Ectodermal cell (in vitro differentiated cells): ENCODE results near the gene ODR4.
"Not testable (repeated sequence)": the region's sequence is repeated elsewhere in the genome, so short reads cannot be mapped to it uniquely, and the experiment has no call there.

Experiments
- H3K27ac ChIP-seq: 2 replicates; pipeline ENCODE4 v1.7.0; 2013; ENCODE audit warnings: mild to moderate bottlenecking, low read depth, low read length; ENCODE audit not compliant: insufficient read depth, poor library complexity, severe bottlenecking
- H3K27me3 ChIP-seq: 2 replicates; pipeline ENCODE4 v1.7.0; 2013; ENCODE audit warnings: mild to moderate bottlenecking, low read length; ENCODE audit not compliant: insufficient read depth, control insufficient read depth, poor library complexity, severe bottlenecking
- H3K36me3 ChIP-seq: one replicate; pipeline ENCODE4 v1.7.0; 2013; ENCODE audit warnings: low read length; ENCODE audit not compliant: control insufficient read depth, insufficient read depth
- H3K4me1 ChIP-seq: one replicate; pipeline ENCODE4 v1.7.0; 2013; ENCODE audit warnings: low read length; ENCODE audit not compliant: control insufficient read depth, insufficient read depth
- H3K4me3 ChIP-seq: 2 replicates; pipeline ENCODE4 v1.7.0; 2013; ENCODE audit warnings: low read depth, low read length, control low read depth; ENCODE audit not compliant: insufficient read depth
- H3K9me3 ChIP-seq: 2 replicates; pipeline ENCODE4 v1.7.0; 2013; ENCODE audit warnings: mild to moderate bottlenecking, low read length, moderate library complexity; ENCODE audit not compliant: control insufficient read depth
- WGBS, 2 experiments: methylation state at CpG; one replicate each; pipeline ENCODE4 v1.1.7; 2013; ENCODE audit warnings: missing lambda C conversion rate in 2 of 2; 5-methylcytosine and 5-hydroxymethylcytosine counted together

ODR4 gene

GRCh38 chr1:186386725-186387383, 11.2 kb downstream of the ODR4 start:
- Histone ChIP-seq H3K4me1 (no peaks in the 10 kb centered on the region), H3K36me3 (peaks cover 4% of the 10 kb centered on the region), H3K4me3 (no peak overlapping the region), H3K27me3 (no peaks in the 10 kb centered on the region), H3K9me3 (no peaks in the 10 kb centered on the region), H3K27ac (no peak overlapping the region)
- WGBS, 2 experiments = 93% methylated on average over 3 of the region's 3 CpGs; no CpG with 5 or more reads in 1 of the 2 experiments

GRCh38 chr1:186390925-186391324, 15.3 kb downstream of the ODR4 start:
- WGBS, 2 experiments = no CpG with 5 or more reads among the region's 1 CpG
- H3K4me3 ChIP-seq = no peak overlapping the region
- no peaks in the 10 kb centered on the region for H3K9me3 ChIP-seq
- H3K36me3 ChIP-seq = peaks cover 15% of the 10 kb centered on the region
- no peak overlapping the region for H3K27ac ChIP-seq
- H3K4me1 ChIP-seq = no peaks in the 10 kb centered on the region
- no peaks in the 10 kb centered on the region for H3K27me3 ChIP-seq

- 91 to 93% methylated on average over 4 of the region's 4 CpGs for WGBS, 2 experiments
- H3K4me3 ChIP-seq = no peak overlapping the region
- H3K9me3 ChIP-seq = no peaks in the 10 kb centered on the region
- H3K4me1 ChIP-seq = no peaks in the 10 kb centered on the region
- H3K36me3 ChIP-seq = peaks cover 18% of the 10 kb centered on the region
- no peaks in the 10 kb centered on the region for H3K27me3 ChIP-seq
- H3K27ac ChIP-seq = no peak overlapping the region
These were observed 16.2 kb downstream of the ODR4 start for GRCh38 chr1:186391841-186392240.

GRCh38 chr1:186392711-186393110, 17.1 kb downstream of the ODR4 start:
- H3K36me3 ChIP-seq = peaks cover 21% of the 10 kb centered on the region

GRCh38 chr1:186401446-186401845, 25.8 kb downstream of the ODR4 start:
- 94 to 95% methylated on average over 2 of the region's 2 CpGs for WGBS, 2 experiments
- H3K27ac ChIP-seq, H3K27me3 ChIP-seq, H3K36me3 ChIP-seq, H3K4me3 ChIP-seq, H3K9me3 ChIP-seq, H3K4me1 ChIP-seq: not testable (repeated sequence)

More at GRCh38 chr1:186392711-186393110, 17.1 kb downstream of the ODR4 start:
- H3K4me1 ChIP-seq, H3K4me3 ChIP-seq, H3K27me3 ChIP-seq, H3K27ac ChIP-seq, H3K9me3 ChIP-seq: not testable (repeated sequence)
- WGBS, 2 experiments = 80 to 97% methylated on average over 6 of the region's 6 CpGs

- H3K27ac ChIP-seq = no peak overlapping the region
- H3K9me3 ChIP-seq = no peaks in the 10 kb centered on the region
- no peaks in the 10 kb centered on the region for H3K27me3 ChIP-seq
- H3K4me1 ChIP-seq = no peaks in the 10 kb centered on the region
- no peak overlapping the region for H3K4me3 ChIP-seq
- H3K36me3 ChIP-seq = peaks cover 6% of the 10 kb centered on the region
These were observed 28.0 kb downstream of the ODR4 start for GRCh38 chr1:186403632-186404031.

- Histone ChIP-seq H3K4me1 (no peaks in the 10 kb centered on the region), H3K27me3 (no peaks in the 10 kb centered on the region), H3K4me3 (no peak overlapping the region), H3K9me3 (no peaks in the 10 kb centered on the region), H3K36me3 (peaks cover 6% of the 10 kb centered on the region), H3K27ac (no peak overlapping the region)
- WGBS, 2 experiments = 93 to 95% methylated on average over 3 to 4 of the region's 5 CpGs
These were observed 28.9 kb downstream of the ODR4 start for GRCh38 chr1:186404454-186405051.

- WGBS, 2 experiments = 92 to 97% methylated on average over 3 of the region's 3 CpGs
- H3K36me3 ChIP-seq = peaks cover 6% of the 10 kb centered on the region
These were observed 33.5 kb downstream of the ODR4 start for GRCh38 chr1:186409091-186409490.

GRCh38 chr1:186413319-186413718, 37.7 kb downstream of the ODR4 start:
- no CpG with 5 or more reads among the region's 1 CpG for WGBS, 2 experiments
- H3K4me3 ChIP-seq = no peak overlapping the region
- H3K27me3 ChIP-seq = no peaks in the 10 kb centered on the region
- no peaks in the 10 kb centered on the region for H3K9me3 ChIP-seq
- no peak overlapping the region for H3K27ac ChIP-seq
- H3K36me3 ChIP-seq = no peaks in the 10 kb centered on the region
- no peaks in the 10 kb centered on the region for H3K4me1 ChIP-seq

More at GRCh38 chr1:186409091-186409490, 33.5 kb downstream of the ODR4 start:
- Histone ChIP-seq H3K4me1 (no peaks in the 10 kb centered on the region), H3K9me3 (no peaks in the 10 kb centered on the region), H3K27me3 (no peaks in the 10 kb centered on the region), H3K4me3 (no peak overlapping the region), H3K27ac (no peak overlapping the region)

- Histone ChIP-seq H3K27ac (no peak overlapping the region), H3K4me3 (no peak overlapping the region), H3K9me3 (no peaks in the 10 kb centered on the region), H3K36me3 (peaks cover 3% of the 10 kb centered on the region), H3K4me1 (no peaks in the 10 kb centered on the region), H3K27me3 (no peaks in the 10 kb centered on the region)
- 93% methylated on average over 4 of the region's 4 CpGs; no CpG with 5 or more reads in 1 of the 2 experiments for WGBS, 2 experiments
These were observed 42.9 kb downstream of the ODR4 start for GRCh38 chr1:186418503-186418902.
